GM18499 (cell line): ENCODE measurements around the gene PRR33.

ENCODE experiments used
- ATAC-seq: cut with Tn5 transposase; IDR thresholded peaks from one replicate; pipeline ENCODE4 v1.9.1; 2021; ENCODE audit warnings: moderate number of reproducible peaks; ENCODE audit not compliant: insufficient read depth, unreplicated experiment

PRR33 gene

DNA sequence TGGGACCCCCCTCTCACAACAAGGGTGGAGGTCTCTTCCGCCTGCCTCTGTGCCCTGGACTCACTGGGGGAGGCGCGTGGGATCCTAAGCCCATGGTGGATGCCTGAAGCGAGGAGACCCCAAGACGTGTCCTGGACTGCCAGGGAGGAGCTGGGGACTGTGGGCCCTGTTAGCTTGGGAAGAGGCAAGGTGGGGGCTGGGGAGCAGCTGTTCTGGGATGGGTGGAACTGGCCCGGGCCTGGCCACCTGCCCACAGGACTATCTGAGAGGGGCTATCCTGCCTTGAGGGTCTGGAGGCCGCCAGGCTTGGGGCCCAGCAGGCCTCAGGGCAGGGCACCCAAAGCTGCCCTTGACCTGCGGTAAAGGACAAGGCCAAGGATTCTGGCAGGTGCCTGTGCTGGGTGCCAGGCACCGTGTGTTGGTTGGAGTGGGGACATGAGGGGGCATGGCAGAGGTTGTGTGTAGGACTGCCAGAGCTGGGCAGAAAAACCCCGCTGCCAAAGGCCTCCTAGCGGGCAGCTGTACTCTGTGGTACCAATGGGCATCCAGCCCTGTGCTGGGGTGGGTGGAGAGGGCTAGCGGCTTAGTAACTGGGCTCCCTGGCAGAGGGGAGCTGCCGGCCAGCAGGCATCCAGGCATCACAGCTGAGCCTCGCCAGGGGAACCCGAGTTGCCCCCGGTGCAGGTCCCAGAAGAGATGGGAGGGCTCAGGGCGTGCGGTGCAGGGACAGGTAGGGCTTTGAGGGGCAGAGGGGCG, 38.1 kb downstream of the PRR33 start:
- ATAC-seq = no peak

DNA sequence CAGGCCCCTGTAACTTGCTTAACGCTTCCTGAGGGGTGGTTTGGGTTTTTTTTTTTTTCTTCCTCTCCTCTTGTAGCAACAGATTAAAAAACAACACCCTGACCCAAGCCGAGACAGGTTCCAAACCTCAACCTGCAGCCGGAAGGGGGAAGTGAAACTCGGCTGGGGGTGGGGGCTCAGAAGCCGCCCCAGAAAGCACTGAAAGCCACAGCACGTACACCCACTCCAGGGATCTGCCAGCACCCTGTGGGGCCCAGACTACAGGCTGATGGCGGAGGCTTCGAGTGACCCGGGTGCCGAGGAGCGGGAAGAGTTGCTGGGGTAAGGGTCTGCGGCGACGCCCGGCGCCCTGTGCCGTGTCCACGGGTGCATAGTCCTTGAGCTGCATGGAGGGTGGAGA, 38.8 kb downstream of the PRR33 start, which contains the start of gene LSP1:
Gene LSP1 (plus strand): TSS at position 208 of the 400 bp plus-strand sequence. CDS start 61 bp downstream, at position 269.
- peak; percentile 21 for ATAC-seq

DNA sequence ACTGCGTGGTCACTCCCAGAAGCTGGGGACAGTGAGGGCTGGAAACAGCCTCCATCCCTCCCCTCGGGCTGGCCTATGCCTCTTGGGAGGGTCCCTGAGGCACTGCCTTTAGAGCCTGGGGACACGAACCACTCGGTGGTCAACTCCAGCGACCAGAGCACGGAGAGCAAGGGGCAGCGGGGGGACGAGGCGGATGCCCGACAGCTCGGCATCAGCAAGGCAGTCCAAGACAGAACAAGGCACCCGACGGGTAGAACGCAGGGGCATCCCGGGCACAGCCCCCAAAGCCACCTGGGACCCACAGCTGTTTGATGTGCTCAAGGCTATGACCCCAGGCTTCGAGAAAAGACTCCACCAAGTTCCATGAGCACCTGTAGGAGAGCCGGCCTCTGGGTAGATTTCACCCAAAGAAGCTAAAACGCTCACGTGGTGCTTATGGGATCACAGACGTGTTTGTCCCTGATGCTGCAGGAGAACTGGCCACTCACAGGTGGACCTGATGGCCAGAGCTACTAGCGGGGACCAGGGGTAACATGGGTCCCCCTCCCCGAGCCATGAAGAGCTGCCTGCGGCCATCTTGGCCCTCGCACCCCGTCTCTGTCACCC, 39.3 kb downstream of the PRR33 start:
- no peak for ATAC-seq

DNA sequence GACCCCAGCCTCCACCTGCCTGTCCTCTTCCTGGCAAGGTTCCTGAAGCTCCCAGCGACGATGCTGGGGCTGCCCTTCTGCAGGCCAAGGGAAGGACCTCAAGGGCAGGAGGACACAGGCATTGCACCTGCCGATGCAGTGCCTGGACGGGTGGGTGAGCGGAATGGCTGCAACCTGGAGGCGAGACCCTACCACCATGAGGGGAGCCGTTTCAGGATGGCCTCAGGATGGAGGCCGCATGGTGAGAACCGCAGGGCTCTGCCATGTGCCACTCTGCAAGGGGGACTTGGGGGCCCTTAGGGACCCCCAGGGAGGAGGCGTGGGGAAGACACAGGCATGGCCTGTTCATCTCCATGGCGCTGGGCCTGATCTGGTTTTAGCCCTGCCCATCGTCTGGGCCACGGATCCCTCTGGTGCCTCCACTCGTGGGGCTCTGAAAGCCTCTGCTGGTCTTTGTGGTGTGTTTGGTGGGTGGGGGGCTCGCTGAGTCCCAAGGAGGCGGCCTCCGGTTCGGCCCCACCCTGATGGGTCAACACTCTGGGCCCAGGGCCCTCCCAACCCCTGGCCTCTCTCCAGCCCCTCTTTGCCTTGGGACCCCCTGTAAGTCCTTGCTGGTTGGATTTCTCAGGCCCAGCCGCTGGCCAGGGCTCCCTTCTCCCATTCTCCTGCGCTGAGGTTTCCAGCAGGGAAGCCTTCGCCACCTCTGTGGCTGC, 40.1 kb downstream of the PRR33 start:
- ATAC-seq = no peak

DNA sequence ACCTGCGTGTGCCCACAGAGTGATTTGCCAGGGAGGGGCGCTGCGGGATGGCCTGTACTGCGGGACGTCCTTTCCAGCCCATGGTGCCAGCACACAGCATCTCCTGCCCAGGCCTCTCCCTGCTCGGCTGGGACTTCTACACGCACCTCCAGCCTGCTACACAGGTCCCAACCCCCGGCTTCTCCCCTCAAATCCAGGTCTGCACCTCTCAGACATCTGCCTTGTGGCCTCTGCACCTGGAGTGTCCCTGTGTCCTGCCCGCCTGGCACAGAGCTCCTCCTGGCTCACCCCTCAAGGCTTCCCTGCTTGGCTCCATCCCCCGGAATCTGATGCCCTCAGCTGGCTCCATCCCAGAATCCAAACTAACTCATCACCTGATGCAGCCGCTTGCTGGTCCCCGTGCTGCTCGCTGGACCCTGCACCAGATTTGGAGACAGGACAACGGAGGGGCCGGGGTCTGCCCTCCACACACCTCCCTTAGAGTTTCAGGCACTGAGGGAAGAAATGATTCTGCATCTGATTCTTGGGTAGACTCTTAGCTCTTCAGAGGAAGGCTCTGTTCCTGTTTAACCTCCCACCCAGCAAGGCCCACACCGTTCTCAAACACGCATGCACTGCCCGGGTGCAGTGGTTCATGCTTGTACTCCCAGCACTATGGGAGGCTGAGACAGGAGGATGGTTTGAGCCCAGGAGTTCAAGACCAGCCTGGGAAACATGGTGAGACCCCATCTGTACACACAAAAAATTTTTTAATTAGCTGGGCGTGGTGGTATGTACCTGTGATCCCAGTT, 42.9 kb downstream of the PRR33 start:
- no peak for ATAC-seq

DNA sequence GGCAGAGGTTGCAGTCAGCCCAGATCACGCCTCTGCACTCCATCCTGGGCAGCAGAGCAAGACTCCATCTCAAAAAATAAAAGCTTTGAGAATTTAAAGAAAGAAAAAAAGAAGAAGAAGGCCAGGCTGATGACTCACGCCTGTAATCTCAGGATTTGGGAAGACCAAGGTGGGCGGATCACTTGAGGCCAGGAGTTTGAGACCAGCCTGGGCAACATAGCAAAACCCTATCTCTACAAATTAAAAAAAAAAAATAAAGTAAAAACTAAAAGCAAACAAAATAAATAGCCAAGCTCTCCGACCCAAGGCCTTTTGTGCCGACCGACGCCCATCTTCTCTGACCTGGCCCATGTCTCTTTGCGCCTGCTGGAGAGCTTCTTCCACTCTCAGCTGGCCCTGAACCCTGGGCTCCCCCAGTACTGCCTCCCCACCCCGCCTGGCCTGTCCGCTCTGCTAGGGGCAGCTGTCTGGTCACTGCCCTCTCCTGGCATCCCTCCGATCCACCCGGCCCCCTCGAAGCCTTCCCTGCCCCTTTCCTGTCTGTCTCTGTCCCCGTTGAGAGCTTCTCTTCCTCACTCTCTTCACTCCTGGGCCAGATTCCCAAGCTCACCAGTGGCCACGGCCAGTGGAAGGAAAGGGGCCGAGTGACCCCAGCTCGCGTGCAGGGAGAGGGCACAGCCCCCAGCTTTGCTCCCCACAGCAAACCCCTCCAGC, 43.6 kb downstream of the PRR33 start:
- no peak for ATAC-seq

DNA sequence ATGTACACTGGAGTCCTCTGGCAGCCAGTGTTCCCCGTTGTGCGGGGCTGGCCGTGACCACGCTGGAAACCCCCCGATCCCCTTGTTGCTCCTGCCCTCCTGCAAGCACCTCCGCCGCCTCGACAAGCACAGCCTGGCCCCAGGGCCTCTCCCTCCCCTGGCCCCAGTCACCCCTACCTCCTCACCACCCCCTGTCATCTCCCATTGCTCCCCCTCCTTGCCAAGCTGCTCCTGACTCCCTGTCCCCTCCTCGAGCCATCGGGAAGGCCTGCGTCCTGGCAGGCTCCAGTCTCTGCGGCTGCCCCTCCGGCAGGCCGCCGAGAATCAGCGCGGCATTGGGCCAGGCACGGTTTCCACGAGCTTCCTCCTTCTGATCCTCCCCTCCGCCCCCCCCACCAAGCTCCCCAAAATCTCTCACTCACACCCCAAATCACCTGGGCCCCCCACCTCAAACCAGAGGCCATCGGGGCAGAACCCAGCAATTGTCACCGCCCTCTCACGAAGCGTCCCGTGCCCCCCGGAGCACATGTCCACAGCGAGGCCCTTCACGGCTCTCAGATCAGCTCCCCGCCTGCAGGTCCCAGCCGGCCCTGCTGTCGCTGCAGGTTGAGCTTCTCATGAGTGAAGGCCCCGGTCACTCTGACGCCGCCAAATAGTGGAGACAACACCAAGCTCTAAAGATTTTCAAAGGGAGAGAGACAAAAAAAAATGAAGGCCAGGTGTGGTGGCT, 44.5 kb downstream of the PRR33 start:
- ATAC-seq = no peak

DNA sequence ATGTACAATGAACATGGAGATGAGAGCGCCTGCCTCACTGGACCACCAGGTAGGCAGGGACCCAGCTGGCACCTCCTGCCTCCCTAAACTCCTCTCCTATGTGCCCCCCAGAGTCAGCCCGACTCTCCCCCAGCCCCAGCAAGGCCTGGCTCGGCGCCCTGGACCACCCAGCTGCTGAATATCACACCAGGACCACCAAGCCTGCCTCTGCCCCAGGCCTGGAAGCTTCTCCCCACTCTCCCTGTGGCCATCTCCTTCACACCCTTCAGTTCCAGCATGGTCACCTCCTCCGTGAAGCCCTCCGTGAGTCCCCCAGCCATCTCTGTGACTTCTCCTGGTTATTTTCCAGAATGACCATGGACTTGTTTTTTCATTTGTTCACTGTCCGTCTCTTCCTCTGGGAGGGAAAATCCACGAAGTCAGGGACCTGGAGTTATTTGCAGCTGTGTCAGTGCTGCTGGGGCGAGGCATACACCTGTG, 45.2 kb downstream of the PRR33 start:
- no peak for ATAC-seq

DNA sequence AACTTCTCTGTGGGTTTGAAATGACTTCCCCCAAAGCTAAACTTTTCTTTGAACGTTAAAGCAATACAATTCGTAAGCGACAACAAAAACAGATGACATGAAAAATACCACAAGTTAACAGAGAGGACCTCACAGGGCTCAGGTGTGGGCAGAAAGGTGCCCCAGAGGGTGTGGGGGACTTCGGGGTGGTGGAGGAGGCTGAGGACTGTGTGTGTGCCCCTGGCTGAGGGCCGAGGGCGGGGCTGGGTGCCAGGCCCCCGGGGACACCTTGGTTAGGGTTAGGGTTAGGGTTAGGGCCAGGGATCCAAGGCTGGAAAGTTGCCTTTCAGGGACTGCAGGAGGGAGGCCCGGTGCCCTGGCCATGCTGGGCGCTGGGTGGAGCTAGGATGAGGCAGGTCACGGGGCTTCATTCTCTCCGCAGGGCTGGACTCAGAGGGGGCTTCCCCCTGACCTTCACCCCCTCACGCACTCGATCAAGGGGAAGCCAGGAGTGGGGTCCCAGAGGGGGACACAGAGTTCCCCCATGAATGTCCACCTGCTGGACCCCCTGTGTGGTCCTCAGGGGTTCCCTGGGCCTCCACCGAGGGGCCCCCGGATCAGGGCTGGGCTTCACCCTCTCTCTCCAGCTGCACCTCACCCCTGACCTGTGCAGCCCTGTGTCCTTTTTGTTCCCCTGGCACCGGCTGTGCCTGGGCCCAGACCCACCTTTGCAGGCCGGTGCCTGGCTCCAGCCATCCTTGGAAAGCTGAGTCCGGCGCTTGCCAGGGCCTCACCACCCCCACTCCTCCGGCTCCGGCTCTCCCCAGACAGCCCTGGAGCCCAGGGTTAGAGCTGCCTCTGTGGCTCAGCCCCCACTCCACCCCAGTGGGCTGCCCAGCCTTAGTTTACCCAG, 45.9 kb downstream of the PRR33 start:
- no peak for ATAC-seq

DNA sequence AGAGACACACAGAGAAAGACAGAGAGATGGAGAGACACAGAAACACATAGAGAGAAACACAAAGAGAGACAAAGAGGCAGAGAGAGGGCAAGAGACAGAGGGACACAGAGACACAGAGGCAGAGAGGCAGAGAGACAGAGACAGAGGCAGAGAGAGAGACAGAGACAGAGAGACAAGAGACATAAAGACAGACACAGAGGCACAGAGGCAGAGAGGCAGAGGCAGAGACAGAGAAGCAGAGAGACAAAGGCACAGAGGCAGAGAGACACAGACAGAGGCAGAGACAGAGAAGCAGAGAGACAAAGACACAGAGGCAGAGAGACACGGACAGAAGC, 46.6 kb downstream of the PRR33 start:
- no peak for ATAC-seq

DNA sequence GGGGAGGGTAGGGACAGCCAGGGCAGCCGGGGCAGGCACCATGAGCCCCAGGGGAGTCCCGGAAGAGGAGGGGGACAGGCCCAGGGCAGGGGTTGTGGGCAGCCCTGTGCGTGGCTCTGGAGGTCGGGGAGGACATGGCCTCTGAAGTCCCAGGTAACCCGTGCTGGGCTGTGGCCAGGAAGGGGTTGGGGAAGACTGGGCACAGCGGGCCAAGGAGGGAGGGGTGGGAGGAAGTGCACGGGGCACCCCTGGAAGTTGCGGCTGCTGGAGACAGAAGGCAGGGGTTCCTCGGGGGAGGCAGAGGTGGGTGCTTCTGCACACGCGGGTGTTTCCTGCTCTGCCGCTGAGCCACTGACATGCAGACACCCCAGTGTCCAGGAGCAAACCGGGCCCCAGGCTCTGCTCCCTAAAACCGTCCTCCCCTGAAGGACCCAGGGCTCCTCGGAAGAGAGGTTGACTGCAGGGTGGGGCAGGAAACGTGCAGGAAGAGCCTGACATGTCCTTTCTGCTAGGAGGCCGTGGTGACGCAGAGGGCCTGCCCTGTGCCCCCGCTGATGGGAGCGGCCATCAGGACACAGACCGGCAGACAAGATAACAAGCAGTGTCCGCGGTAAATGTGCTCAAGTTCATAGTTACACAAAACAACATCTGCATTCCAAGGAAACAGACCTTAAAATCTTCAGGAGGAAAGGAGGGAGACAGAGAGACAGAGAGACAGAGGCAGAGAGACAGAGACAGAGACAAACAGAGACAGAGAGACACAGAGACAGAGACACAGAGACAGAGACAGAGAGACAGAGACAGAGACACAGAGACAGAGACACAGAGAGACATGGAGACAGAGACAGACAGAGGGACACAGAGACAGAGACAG, 47.2 kb downstream of the PRR33 start:
- no peak for ATAC-seq

DNA sequence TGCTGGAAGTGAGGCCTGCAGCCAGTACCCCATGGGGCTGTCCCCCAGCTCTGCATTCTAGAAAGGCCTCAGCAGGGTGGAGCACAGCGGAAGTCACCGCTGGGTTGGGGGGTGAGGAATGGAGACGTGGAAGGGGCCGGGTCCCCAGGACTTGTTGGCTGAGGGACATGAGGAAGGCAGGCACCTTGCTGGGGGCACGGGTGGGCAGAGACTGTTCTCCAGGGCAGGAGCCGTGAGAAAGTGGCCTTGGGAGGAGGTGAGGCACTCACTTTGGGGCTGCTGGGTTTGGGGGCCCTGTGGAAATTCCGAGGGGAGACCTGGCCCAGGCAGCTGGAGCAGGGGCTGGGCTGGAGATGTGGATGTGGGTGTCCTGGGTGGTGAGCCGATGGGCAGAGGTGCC, 47.9 kb downstream of the PRR33 start:
- no peak for ATAC-seq

DNA sequence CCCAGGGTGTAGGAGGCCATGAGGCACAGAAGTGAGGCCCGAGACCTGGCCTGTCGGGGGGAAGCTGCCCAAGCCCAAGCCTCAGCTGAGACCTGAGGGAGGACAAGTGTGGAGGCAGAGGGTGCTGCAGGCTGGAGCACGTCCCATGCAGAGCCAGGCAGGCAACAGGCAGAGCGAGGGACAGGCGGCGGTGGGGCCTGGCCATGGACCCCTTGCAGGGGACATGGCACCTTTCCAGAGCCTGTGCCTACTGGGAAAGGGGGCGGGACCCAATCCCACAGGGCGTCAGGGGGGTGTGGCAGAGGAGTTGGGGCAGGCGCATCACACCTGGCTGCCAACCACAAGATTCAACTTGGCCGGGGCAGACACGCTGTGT, 48.6 kb downstream of the PRR33 start:
- no peak for ATAC-seq

DNA sequence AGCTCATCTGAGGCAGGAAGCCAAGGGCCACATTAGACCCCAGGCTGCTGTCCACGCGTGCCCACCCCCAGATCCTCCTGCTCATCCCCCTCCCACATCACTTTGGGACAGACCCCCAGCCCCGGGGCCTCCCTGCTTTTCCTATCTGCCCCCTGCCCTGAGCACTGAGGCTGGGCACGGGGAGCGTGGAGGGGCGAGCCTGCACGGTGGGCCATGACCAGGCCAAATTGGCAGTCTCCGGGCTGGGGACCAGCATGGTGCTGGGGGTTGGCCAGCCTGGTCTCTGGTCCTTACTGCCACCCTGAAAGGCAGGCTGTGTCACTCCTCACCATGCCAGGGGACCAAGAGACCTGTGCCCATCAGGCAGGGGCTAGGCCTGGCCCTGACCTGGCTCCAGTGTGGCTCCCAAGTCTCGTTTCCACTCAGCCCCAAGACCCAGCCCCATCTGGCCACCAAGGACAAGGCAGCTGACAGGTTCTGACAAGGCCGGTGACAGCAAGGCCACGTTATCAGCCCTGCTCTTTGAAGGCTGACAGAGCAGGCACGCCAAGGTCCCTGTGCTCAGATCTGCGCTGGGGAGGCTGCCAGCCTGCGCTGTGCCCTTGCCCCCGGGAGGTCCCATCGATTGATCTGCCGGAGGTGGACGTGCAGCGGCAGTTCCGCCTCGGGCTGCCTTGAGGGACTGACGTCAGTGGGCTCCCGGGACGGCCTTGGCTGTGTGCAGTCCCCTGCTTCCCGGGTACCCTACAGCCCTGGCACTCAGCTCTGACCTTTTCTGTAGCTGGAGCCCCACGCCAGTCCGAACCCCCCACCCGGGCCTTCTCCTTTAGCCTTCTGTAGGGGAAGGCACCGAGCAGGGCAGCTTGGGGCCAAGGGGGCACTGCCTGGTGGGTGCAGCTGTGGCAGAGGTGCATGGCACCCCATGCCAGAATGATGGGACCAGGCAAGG, 49.3 kb downstream of the PRR33 start:
- no peak for ATAC-seq

DNA sequence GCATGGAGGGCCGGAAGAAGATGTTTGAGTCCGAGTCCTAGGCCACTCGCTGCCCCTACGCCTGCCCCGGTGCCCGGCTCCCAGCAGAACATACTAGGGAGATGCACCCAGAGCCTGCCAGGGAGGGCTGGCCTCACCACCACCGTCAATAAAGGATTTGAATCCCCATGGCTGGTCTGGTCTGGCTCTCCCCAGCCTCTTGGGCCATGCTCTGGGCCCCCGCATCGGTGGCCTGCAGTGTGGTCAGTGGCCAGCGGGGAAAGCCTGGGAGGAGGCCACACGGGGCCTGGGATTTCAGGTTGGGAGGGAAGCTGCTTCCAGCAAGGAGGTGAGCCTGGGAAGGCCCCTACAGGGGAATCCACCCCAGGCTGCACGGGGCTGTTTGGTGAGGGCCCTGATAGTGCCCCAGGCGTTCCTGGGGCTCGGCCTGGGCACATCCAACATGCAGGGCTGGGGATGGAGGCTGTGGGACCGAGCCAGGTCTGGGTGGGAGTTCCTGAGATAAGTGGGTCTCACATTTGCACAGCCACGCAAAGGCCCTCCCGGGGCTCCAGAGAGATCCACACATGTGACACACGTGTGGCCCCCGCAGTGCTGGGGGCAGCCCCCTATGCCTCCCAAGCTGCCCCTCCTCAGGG, 50.1 kb downstream of the PRR33 start:
- no peak for ATAC-seq
